Measurements from ENCODE around the gene SEL1L3.

The SEL1L3 gene

GRCh38 chr4:25815586-25815985 is 47.2 kb downstream of the SEL1L3 start:
- no peak for DNase-seq

GRCh38 chr4:25814301-25815136 is 48.3 kb downstream of the SEL1L3 start:
- no peak for DNase-seq

GRCh38 chr4:25813448-25814106 is 49.2 kb downstream of the SEL1L3 start:
- DNase-seq = no peak

GRCh38 chr4:25811841-25812240 is 50.9 kb downstream of the SEL1L3 start:
- no peak for DNase-seq

GRCh38 chr4:25811374-25811690 is 51.5 kb downstream of the SEL1L3 start:
- DNase-seq = no peak

- no peak for DNase-seq
These were observed 52.1 kb downstream of the SEL1L3 start for GRCh38 chr4:25810461-25811373.

- no peak for DNase-seq
These were observed 52.8 kb downstream of the SEL1L3 start for GRCh38 chr4:25809996-25810395.

GRCh38 chr4:25807102-25807728 is 55.6 kb downstream of the SEL1L3 start:
- no peak for DNase-seq

GRCh38 chr4:25805255-25805860 is 57.4 kb downstream of the SEL1L3 start:
- no peak for DNase-seq

GRCh38 chr4:25803720-25804225 is 59.0 kb downstream of the SEL1L3 start:
- no peak for DNase-seq

- DNase-seq = no peak
These were observed 61.2 kb downstream of the SEL1L3 start for GRCh38 chr4:25801594-25801993.

- DNase-seq = no peak
These were observed 62.5 kb downstream of the SEL1L3 start for GRCh38 chr4:25800245-25800644.

- DNase-seq = no peak
These were observed 63.3 kb downstream of the SEL1L3 start for GRCh38 chr4:25799522-25799921.

- no peak for DNase-seq
These were observed 65.7 kb downstream of the SEL1L3 start for GRCh38 chr4:25797136-25797535.

GRCh38 chr4:25795566-25796454 is 67.0 kb downstream of the SEL1L3 start:
- no peak for DNase-seq

GRCh38 chr4:25795091-25795490 is 67.7 kb downstream of the SEL1L3 start:
- no peak for DNase-seq

GRCh38 chr4:25792876-25793275 is 69.9 kb downstream of the SEL1L3 start:
- no peak for DNase-seq

- no peak for DNase-seq
These were observed 70.5 kb downstream of the SEL1L3 start for GRCh38 chr4:25792200-25792791.

- no peak for DNase-seq
These were observed 72.8 kb downstream of the SEL1L3 start for GRCh38 chr4:25790024-25790423.

- no peak for DNase-seq
These were observed 74.0 kb downstream of the SEL1L3 start for GRCh38 chr4:25788703-25789238.
